Naive thymus-derived CD4-positive, alpha-beta T cell (primary cell): ENCODE data around the gene DR1. TPM values are rescaled to one million over a fixed set of nuclear protein-coding genes. Genes with fewer than 3 reads are reported as not detected.
A peak's percentile ranks its signal among the peaks of the same experiment; 100 is the strongest.

Experiments
- ATAC-seq: fragments of 150-1000 bp; cut with Tn5 transposase; 2 replicates; pipeline ENCODE4 v1.10.0; 2021; ENCODE audit warnings: mild to moderate bottlenecking, moderate library complexity
- CTCF ChIA-PET: fragments of 350-600 bp; sonication (Branson Sonifier 250); formaldehyde crosslinking; loops from one replicate; lab custom pipeline; 2021; ENCODE audit warnings: antibody characterized with exemption; lab: Charles Lee
- POLR2A ChIA-PET: fragments of 350-600 bp; sonication (Branson Sonifier 250); formaldehyde crosslinking; loops from one replicate; lab custom pipeline; 2021; ENCODE audit warnings: antibody characterized with exemption, inconsistent platforms; lab: Charles Lee
- DNase-seq, 9 donors: peaks; one replicate each; pipeline versions ENCODE4 v3.0.0 to v3.0.0-alpha.2; 2020 to 2022; ENCODE audit warnings: mixed read lengths in 1 of 9
- H3K27ac ChIP-seq: one replicate; pipeline ENCODE4 v1.7.0; 2013; ENCODE audit warnings: mild to moderate bottlenecking, low read depth, low read length, moderate library complexity
- H3K27me3 ChIP-seq, 2 donors: one replicate each; pipeline ENCODE4 v1.7.0; 2013; ENCODE audit warnings: low read length in 2 of 2, mild to moderate bottlenecking in 2 of 2, moderate library complexity in 2 of 2; ENCODE audit not compliant: control insufficient read depth in 2 of 2, insufficient read depth in 2 of 2
- H3K36me3 ChIP-seq, 3 experiments: 1 replicate in 2 of 3; 2 replicates in 1 of 3; pipeline ENCODE4 v1.7.0; 2013; ENCODE audit warnings: low read length in 3 of 3, mild to moderate bottlenecking in 3 of 3, moderate library complexity in 1 of 3; ENCODE audit not compliant: insufficient read depth in 3 of 3, control insufficient read depth in 2 of 3
- H3K4me1 ChIP-seq, 2 donors: one replicate each; pipeline ENCODE4 v1.7.0; 2013; ENCODE audit warnings: low read length in 2 of 2, mild to moderate bottlenecking in 2 of 2, moderate library complexity in 1 of 2; ENCODE audit not compliant: control insufficient read depth in 2 of 2, insufficient read depth in 2 of 2
- H3K4me3 ChIP-seq: 2 replicates; pipeline ENCODE4 v1.7.0; 2013; ENCODE audit warnings: mild to moderate bottlenecking, low read length
- H3K9me3 ChIP-seq, 3 experiments: 1 replicate in 2 of 3; 2 replicates in 1 of 3; pipeline ENCODE4 v1.7.0; 2013; ENCODE audit warnings: low read length in 3 of 3; ENCODE audit not compliant: control insufficient read depth in 2 of 3
- H3K27ac Mint-ChIP-seq, 9 donors: one replicate each; pipeline ENCODE4 v1.8.0; 2020 to 2022; ENCODE audit warnings: mixed read lengths in 9 of 9, mild to moderate bottlenecking in 8 of 9, moderate library complexity in 5 of 9, inconsistent platforms in 2 of 9
- H3K27me3 Mint-ChIP-seq, 5 donors: one replicate each; pipeline ENCODE4 v1.8.0; 2021 to 2022; ENCODE audit warnings: mixed read lengths in 5 of 5, mild to moderate bottlenecking in 1 of 5
- H3K36me3 Mint-ChIP-seq, 5 donors: one replicate each; pipeline ENCODE4 v1.8.0; 2020 to 2022; ENCODE audit warnings: mixed read lengths in 5 of 5, mild to moderate bottlenecking in 3 of 5, inconsistent platforms in 1 of 5
- H3K4me1 Mint-ChIP-seq, 7 donors: one replicate each; pipeline ENCODE4 v1.8.0; 2020 to 2022; ENCODE audit warnings: mixed read lengths in 7 of 7, mild to moderate bottlenecking in 3 of 7, inconsistent platforms in 1 of 7
- H3K4me3 Mint-ChIP-seq, 10 donors: one replicate each; pipeline ENCODE4 v1.8.0; 2020 to 2022; ENCODE audit warnings: mild to moderate bottlenecking in 10 of 10, mixed read lengths in 10 of 10, moderate library complexity in 6 of 10, inconsistent platforms in 2 of 10
- H3K9me3 Mint-ChIP-seq, 11 donors: one replicate each; pipeline ENCODE4 v1.8.0; 2020 to 2022; ENCODE audit warnings: mixed read lengths in 11 of 11, mild to moderate bottlenecking in 4 of 11, inconsistent platforms in 1 of 11, moderate library complexity in 1 of 11
- intact Hi-C, 2 donors: fragments of 100-400 bp; cut with micrococcal nuclease; formaldehyde crosslinking; loops; one replicate each; pipeline ENCODE4 v1.15.1; 2023
- polyA plus RNA-seq, 2 donors: library from polyadenylated mRNA; unstranded; fragments of 300-500 nt; fragmentation: Illumina TruSeq; gene quantifications; one replicate each; pipeline ENCODE4 v1.2.3, GENCODE V29; 2021
- total RNA-seq, 6 experiments: library from RNA in 5 of 6; stranded (reverse) in 5 of 6; gene quantifications; 1 replicate in 5 of 6; 2 replicates in 1 of 6; pipeline ENCODE4 v1.2.3 and lab custom pipeline; 2021 to 2026

Gene DR1
- total and polyA plus RNA-seq, 7 experiments from 2014 or later: 46.2 to 104 (median 62.7) TPM

DNA sequence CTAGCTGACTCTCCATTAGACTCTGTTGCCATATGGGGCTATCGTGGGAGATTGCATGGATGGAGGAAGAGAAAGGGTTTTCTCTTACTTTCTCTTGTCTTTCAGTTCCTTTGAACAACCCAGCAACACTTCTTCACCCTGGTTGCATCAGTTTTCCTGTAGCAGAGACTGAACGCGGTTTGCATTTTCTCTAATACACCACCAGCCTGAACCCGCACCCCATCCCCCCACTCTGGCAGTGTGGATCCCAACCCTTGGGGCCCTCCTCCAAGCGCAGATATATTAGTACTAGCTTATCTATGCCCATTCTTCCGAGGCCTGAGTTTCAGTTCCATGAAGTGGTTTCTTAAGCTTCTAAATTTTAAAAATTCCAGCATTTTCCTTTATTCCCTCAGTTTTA is 12.6 kb downstream of the DR1 start:
- Histone ChIP-seq H3K4me3 (no peak overlapping the region), H3K36me3 (peaks cover 13 to 45% (median 15%) of the 10 kb centered on the region in 3 experiments), H3K27ac (no peak overlapping the region), H3K9me3 (no peaks in the 10 kb centered on the region), H3K27me3 (no peaks in the 10 kb centered on the region), H3K4me1 (peaks cover 14 to 29% of the 10 kb centered on the region in 2 donors)
- intact Hi-C loops: loop anchor here in 1 of 2 donors (2.0 to 5.0 kb wide), 2 partner anchors 53 to 69 kb away; no protein-coding TSS in a partner anchor
- Mint-ChIP-seq H3K36me3 (peaks cover 6 to 46% (median 43%) of the 10 kb centered on the region in 5 donors), H3K27ac (peak overlapping the region in 8 of 9 donors; percentile 2 to 72 (median 50)), H3K27me3 (no peaks in the 10 kb centered on the region), H3K4me3 (peak overlapping the region in 4 of 10 donors; percentile 0 to 42 (median 33)), H3K9me3 (no peaks in the 10 kb centered on the region), H3K4me1 (peaks cover 37 to 85% (median 76%) of the 10 kb centered on the region in 7 donors)
- DNase-seq (no peak), ATAC-seq (no peak)
- ChIA-PET CTCF (interaction anchor here (1.0 kb wide), 1 partner anchor 53 kb away, joined by 4 read pairs; no protein-coding TSS in a partner anchor), POLR2A (interaction anchor here (0.6 to 0.7 kb wide), 2 partner anchors 12 to 13 kb away, joined by 3 to 4 read pairs; no protein-coding TSS in a partner anchor)

DNA sequence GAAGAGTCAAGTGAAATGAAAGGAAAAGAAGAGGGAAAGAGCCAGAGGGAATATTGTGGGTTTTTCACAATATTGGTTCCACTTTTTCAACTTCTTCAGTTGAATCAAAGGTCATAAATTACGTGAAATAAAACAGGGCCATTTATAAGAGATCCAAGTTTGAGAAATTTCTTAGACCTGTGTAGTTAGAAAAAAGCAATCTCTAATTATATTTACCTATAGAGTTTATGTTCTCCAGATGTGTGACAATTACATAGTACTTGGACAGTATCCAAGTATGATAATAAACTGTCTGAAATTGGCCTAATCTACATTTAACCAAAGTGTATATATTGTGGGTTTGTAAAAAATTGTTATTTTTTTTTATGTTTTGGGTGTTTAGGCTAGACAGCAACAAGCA is 14.4 kb downstream of the DR1 start:
- H3K27ac ChIP-seq: no peak overlapping the region
- H3K27me3 Mint-ChIP-seq: no peaks in the 10 kb centered on the region
- H3K27ac Mint-ChIP-seq: peak overlapping the region in 2 of 9 donors; percentile 17 to 41
- intact Hi-C loops: no loop called here
- H3K4me3 ChIP-seq: no peak overlapping the region
- ATAC-seq (no peak), DNase-seq (no peak)
- peaks cover 8 to 24% of the 10 kb centered on the region in 2 donors for H3K4me1 ChIP-seq
- CTCF ChIA-PET: no interaction called here
- no peaks in the 10 kb centered on the region for H3K9me3 ChIP-seq
- H3K4me3 Mint-ChIP-seq: peak overlapping the region in 2 of 10 donors; percentile 2 to 42
- H3K4me1 Mint-ChIP-seq: peaks cover 34 to 73% (median 69%) of the 10 kb centered on the region in 7 donors
- peaks cover 8 to 42% (median 16%) of the 10 kb centered on the region in 3 experiments for H3K36me3 ChIP-seq
- peaks cover 12 to 56% (median 51%) of the 10 kb centered on the region in 5 donors for H3K36me3 Mint-ChIP-seq
- H3K9me3 Mint-ChIP-seq: no peaks in the 10 kb centered on the region
- no peaks in the 10 kb centered on the region for H3K27me3 ChIP-seq
- POLR2A ChIA-PET: no interaction called here

DNA sequence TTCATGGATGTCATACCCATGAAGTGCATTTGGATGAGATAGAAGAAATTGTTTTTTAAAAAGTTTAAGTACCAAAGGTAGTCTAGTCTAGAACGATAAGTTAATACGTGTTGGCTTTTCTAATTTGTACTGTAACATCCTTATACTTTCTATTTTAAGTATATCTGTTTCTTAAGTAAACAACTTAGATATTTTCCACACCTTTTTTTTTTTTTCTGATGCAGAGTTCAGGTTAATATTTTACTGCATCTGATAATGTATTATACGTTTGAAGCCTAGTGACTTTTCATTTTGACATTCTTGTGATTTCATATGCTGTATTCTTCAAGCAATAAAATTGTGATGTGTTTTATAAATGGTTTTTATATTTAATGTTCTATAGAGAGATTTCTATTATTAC is 16.5 kb downstream of the DR1 start:
- CTCF ChIA-PET: interaction anchor here (1.0 kb wide), 1 partner anchor 58 kb away, joined by 4 read pairs; no protein-coding TSS in a partner anchor
- Histone ChIP-seq H3K27me3 (no peaks in the 10 kb centered on the region), H3K27ac (no peak overlapping the region), H3K9me3 (no peaks in the 10 kb centered on the region), H3K36me3 (peaks cover 13 to 48% (median 13%) of the 10 kb centered on the region in 3 experiments), H3K4me3 (no peak overlapping the region), H3K4me1 (peaks cover 8 to 17% of the 10 kb centered on the region in 2 donors)
- no peak overlapping the region for H3K4me3 Mint-ChIP-seq
- intact Hi-C loops: no loop called here
- peaks cover 31 to 62% (median 53%) of the 10 kb centered on the region in 7 donors for H3K4me1 Mint-ChIP-seq
- peaks cover 16 to 51% (median 45%) of the 10 kb centered on the region in 5 donors for H3K36me3 Mint-ChIP-seq
- no peak for ATAC-seq
- DNase-seq: no peak
- H3K27me3 Mint-ChIP-seq: no peaks in the 10 kb centered on the region
- peak overlapping the region in 1 of 9 donors; percentile 20 for H3K27ac Mint-ChIP-seq
- POLR2A ChIA-PET: no interaction called here
- H3K9me3 Mint-ChIP-seq: no peaks in the 10 kb centered on the region

DNA sequence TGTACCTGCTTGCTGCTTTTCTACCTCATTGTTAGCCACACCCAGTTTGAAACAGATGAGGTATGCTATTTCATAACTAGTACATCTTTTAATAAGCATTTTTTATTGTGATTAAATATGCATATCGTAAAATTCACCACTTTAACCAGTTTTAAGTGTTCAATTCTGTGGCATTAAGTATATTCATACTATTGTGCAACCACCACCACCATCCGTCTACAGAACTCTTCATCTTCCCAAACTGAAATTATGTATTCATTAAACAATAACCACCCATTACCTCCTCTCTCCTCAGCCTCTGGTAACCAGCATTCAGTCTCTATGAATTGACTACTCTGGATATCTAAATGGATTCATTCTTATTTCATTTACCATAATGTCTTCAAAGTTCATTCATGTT is 20.1 kb downstream of the DR1 start:
- H3K36me3 Mint-ChIP-seq: peaks cover 12 to 43% (median 35%) of the 10 kb centered on the region in 5 donors
- ChIA-PET CTCF (no interaction called here), POLR2A (no interaction called here)
- ATAC-seq (no peak), DNase-seq (no peak)
- H3K4me3 Mint-ChIP-seq: no peak overlapping the region
- no peaks in the 10 kb centered on the region for H3K9me3 Mint-ChIP-seq
- Histone ChIP-seq H3K36me3 (peaks cover 6 to 34% (median 8%) of the 10 kb centered on the region in 3 experiments), H3K4me1 (no peaks in the 10 kb centered on the region), H3K9me3 (no peaks in the 10 kb centered on the region), H3K4me3 (no peak overlapping the region), H3K27me3 (no peaks in the 10 kb centered on the region), H3K27ac (no peak overlapping the region)
- no peaks in the 10 kb centered on the region for H3K27me3 Mint-ChIP-seq
- intact Hi-C loops: no loop called here
- peaks cover 3 to 28% (median 18%) of the 10 kb centered on the region in 7 donors for H3K4me1 Mint-ChIP-seq
- no peak overlapping the region for H3K27ac Mint-ChIP-seq

DNA sequence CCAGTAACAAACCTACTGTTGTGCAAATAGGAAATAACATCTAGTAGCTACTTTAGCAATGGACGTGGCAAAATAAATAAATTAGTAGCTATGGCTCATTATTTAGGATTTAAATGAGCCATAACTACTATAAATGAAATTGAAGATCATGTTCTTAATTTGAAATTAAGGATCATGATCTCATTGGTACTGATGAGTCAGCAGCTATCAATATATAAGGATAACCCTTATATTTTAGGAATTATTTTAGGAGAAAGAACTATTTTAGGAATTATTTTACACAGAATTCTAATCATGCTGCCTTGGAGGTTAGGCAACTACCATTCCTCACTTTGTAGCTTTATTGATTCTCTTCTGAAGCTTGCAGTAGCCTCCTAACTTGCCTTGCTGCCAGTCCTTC is 24.0 kb downstream of the DR1 start:
- peaks cover 4 to 42% (median 35%) of the 10 kb centered on the region in 5 donors for H3K36me3 Mint-ChIP-seq
- ATAC-seq: no peak
- H3K9me3 Mint-ChIP-seq: peaks cover 0 to 21% (median 9%) of the 10 kb centered on the region in 11 donors
- no peaks in the 10 kb centered on the region for H3K27me3 Mint-ChIP-seq
- no peaks in the 10 kb centered on the region for H3K27me3 ChIP-seq
- no peaks in the 10 kb centered on the region for H3K4me1 ChIP-seq
- H3K4me3 Mint-ChIP-seq: no peak overlapping the region
- intact Hi-C loops: no loop called here
- H3K4me1 Mint-ChIP-seq: peaks cover 0 to 6% (median 2%) of the 10 kb centered on the region in 7 donors
- peaks cover 0 to 3% (median 0%) of the 10 kb centered on the region in 3 experiments for H3K9me3 ChIP-seq
- H3K27ac Mint-ChIP-seq: no peak overlapping the region
- no peak overlapping the region for H3K27ac ChIP-seq
- no peak for DNase-seq
- H3K4me3 ChIP-seq: no peak overlapping the region
- ChIA-PET POLR2A (interaction anchor here (1.1 kb wide), 1 partner anchor 45 kb away, joined by 3 read pairs; no protein-coding TSS in a partner anchor), CTCF (interaction anchor here (0.6 kb wide), 1 partner anchor 43 kb away, joined by 5 read pairs; no protein-coding TSS in a partner anchor)
- H3K36me3 ChIP-seq: peaks cover 0 to 16% (median 6%) of the 10 kb centered on the region in 3 experiments

DNA sequence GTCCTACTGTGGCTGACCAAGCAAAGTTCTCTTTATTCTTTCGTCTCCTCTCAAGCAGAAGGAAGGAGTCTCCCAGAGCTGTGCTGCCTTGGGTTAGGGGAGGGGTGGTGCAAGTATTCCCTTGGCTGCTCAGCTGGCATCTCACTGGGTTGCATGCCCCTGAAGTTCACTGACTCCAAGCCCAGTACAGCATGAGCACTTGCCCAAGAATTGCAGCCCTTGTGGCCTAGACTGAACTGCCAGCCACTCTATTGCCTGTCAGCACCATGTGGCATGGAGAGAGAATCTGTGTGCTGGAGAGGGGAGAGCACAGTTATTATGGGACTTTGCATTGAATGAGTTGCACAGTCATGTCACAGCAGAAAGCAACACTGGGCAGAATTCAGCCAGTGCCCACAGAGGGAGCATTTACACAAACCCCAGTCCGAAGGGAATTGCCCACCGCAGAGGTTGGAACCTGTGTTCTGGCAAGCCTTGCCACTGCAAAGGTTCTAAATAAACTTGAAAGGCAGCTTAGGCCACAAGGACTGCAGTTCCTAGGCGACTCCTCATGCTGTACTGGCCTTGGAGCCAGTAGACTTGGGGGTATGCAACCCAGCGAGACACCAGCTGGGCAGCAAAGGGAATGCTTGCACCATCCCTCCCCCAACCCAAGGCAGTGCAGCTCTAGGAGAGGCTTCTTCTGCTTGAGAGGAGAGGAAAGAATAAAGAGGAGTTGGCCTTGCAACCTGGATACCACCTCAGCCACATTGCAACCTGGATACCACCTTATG is 28.8 kb downstream of the DR1 start:
- H3K27ac Mint-ChIP-seq: no peak overlapping the region
- H3K27ac ChIP-seq: no peak overlapping the region
- H3K4me3 ChIP-seq: no peak overlapping the region
- ATAC-seq (no peak), DNase-seq (no peak)
- H3K4me1 ChIP-seq: no peaks in the 10 kb centered on the region
- POLR2A ChIA-PET: no interaction called here
- H3K4me1 Mint-ChIP-seq: no peaks in the 10 kb centered on the region
- H3K27me3 ChIP-seq: no peaks in the 10 kb centered on the region
- H3K9me3 Mint-ChIP-seq: peaks cover 8 to 68% (median 35%) of the 10 kb centered on the region in 11 donors
- no peak overlapping the region for H3K4me3 Mint-ChIP-seq
- H3K27me3 Mint-ChIP-seq: no peaks in the 10 kb centered on the region
- peaks cover 0 to 28% (median 0%) of the 10 kb centered on the region in 3 experiments for H3K9me3 ChIP-seq
- H3K36me3 ChIP-seq: no peaks in the 10 kb centered on the region
- peaks cover 5 to 47% (median 40%) of the 10 kb centered on the region in 5 donors for H3K36me3 Mint-ChIP-seq
- CTCF ChIA-PET: no interaction called here
- intact Hi-C loops: no loop called here
